SHP77 (cell line): Measurements from ENCODE around the gene USP17L5.
"Not testable (repeated sequence)": the region's sequence is repeated elsewhere in the genome, so short reads cannot be mapped to it uniquely, and the experiment has no call there.

ENCODE experiments used
- DNase-seq, 2 experiments: peaks; one replicate each; lab custom pipeline; 2025; lab: John Stamatoyannopoulos, UW

Gene USP17L5

GRCh38 chr4:9339103-9339502 lies at the start of gene USP17L5:
TSS of gene USP17L5 (plus strand) at chr4:9339403. CDS start at chr4:9339403, 0 bp downstream.
- not testable (repeated sequence) for DNase-seq

- not testable (repeated sequence) for DNase-seq
Observed at GRCh38 chr4:9324191-9324590, 15.0 kb upstream of the USP17L5 start.

GRCh38 chr4:9324865-9325264 lies 14.3 kb upstream of the USP17L5 start, which contains the start of gene USP17L24:
TSS of gene USP17L24 (plus strand) at chr4:9325165. CDS start at chr4:9325165, 0 bp downstream.
- DNase-seq, result not testable (repeated sequence)

- DNase-seq, result not testable (repeated sequence)
Observed at GRCh38 chr4:9329611-9330010, 9.6 kb upstream of the USP17L5 start, which contains the start of gene USP17L25. TSS of gene USP17L25 (plus strand) at chr4:9329911. CDS start at chr4:9329911, 0 bp downstream.

- not testable (repeated sequence) for DNase-seq
Observed at GRCh38 chr4:9334358-9334757, 4.8 kb upstream of the USP17L5 start, which contains the start of gene USP17L26. TSS of gene USP17L26 (plus strand) at chr4:9334658. CDS start at chr4:9334658, 0 bp downstream.

- not testable (repeated sequence) for DNase-seq
Observed at GRCh38 chr4:9343848-9344247, 4.6 kb downstream of the USP17L5 start, which contains the start of gene USP17L27. TSS of gene USP17L27 (plus strand) at chr4:9344148. CDS start at chr4:9344148, 0 bp downstream.

- DNase-seq, result not testable (repeated sequence)
Observed at GRCh38 chr4:9348593-9348992, 9.4 kb downstream of the USP17L5 start, which contains the start of gene USP17L28. TSS of gene USP17L28 (plus strand) at chr4:9348893. CDS start at chr4:9348893, 0 bp downstream.

GRCh38 chr4:9350866-9351265 lies 11.7 kb downstream of the USP17L5 start:
- DNase-seq, result not testable (repeated sequence)

- DNase-seq, result not testable (repeated sequence)
Observed at GRCh38 chr4:9353338-9353737, 14.1 kb downstream of the USP17L5 start, which contains the start of gene USP17L29. TSS of gene USP17L29 (plus strand) at chr4:9353638. CDS start at chr4:9353638, 0 bp downstream.

- not testable (repeated sequence) for DNase-seq
Observed at GRCh38 chr4:9362829-9363228, 23.6 kb downstream of the USP17L5 start, which contains the start of gene USP17L30. TSS of gene USP17L30 (plus strand) at chr4:9363129. CDS start at chr4:9363129, 0 bp downstream.

- DNase-seq, result not testable (repeated sequence)
Observed at GRCh38 chr4:9379881-9380280, 40.7 kb downstream of the USP17L5 start.

GRCh38 chr4:9381012-9381534 lies 41.9 kb downstream of the USP17L5 start:
- DNase-seq, result not testable (repeated sequence)

- DNase-seq, result no peak
Observed at GRCh38 chr4:9384126-9384525, 44.9 kb downstream of the USP17L5 start.

- DNase-seq, result not testable (repeated sequence)
Observed at GRCh38 chr4:9389001-9389400, 49.8 kb downstream of the USP17L5 start.
